HepG2 (cell line): ENCODE results near the gene NT5C. TPM values are rescaled to one million over a fixed set of nuclear protein-coding genes. Genes with fewer than 3 reads are reported as not detected.

Experiments used
- ETV5 ChIP-seq: IDR thresholded peaks from 2 replicates; pipeline ENCODE4 v1.6.1; 2018; ENCODE audit warnings: missing biosample characterization, missing genetic modification reagents, inconsistent platforms, borderline replicate concordance
- PBX3 ChIP-seq: sonication (generic); formaldehyde crosslinking; IDR thresholded peaks from 2 replicates; pipeline ENCODE4 v1.8.1; 2023; ENCODE audit warnings: missing genetic modification reagents, inconsistent platforms, borderline replicate concordance
- RAD21 ChIP-seq: fragments of 450-650 bp; formaldehyde crosslinking; IDR thresholded peaks from 2 replicates; pipeline ENCODE4 v1.5.0; 2020; ENCODE audit warnings: mild to moderate bottlenecking
- RCOR2 ChIP-seq: IDR thresholded peaks from 2 replicates; pipeline ENCODE4 v1.6.1; 2016; ENCODE audit warnings: missing biosample characterization, missing genetic modification reagents
- RFX1 ChIP-seq: fragments of 450-650 bp; IDR thresholded peaks from 2 replicates; pipeline ENCODE4 v1.6.1; 2017
- ZBTB2 ChIP-seq: sonication (generic); formaldehyde crosslinking; IDR thresholded peaks from 2 replicates; pipeline ENCODE4 v1.8.0; 2022; ENCODE audit warnings: low read depth, missing genetic modification reagents
- ZBTB4 ChIP-seq: sonication (generic); formaldehyde crosslinking; IDR thresholded peaks from 2 replicates; pipeline ENCODE4 v1.4.0; 2020; ENCODE audit warnings: missing genetic modification reagents, mild to moderate bottlenecking, borderline replicate concordance
- ZFP91 ChIP-seq: sonication (generic); formaldehyde crosslinking; IDR thresholded peaks from 2 replicates; pipeline ENCODE4 v1.9.0; 2022; ENCODE audit warnings: missing genetic modification reagents, mild to moderate bottlenecking, borderline replicate concordance
- ZNF362 ChIP-seq: sonication (generic); formaldehyde crosslinking; IDR thresholded peaks from 2 replicates; pipeline ENCODE4 v1.4.0; 2020; ENCODE audit warnings: missing genetic modification reagents, mild to moderate bottlenecking, borderline replicate concordance
- ZNF407 ChIP-seq: sonication (generic); formaldehyde crosslinking; IDR thresholded peaks from one replicate; pipeline ENCODE4 v1.5.1; 2020; ENCODE audit warnings: mild to moderate bottlenecking, missing genetic modification reagents; ENCODE audit errors: not compliant biosample characterization
- ZNF431 ChIP-seq: sonication (generic); formaldehyde crosslinking; IDR thresholded peaks from 2 replicates; pipeline ENCODE4 v1.9.0; 2022; ENCODE audit warnings: missing genetic modification reagents, low read depth, mild to moderate bottlenecking, borderline replicate concordance
- polyA plus RNA-seq, 8 experiments: library from polyadenylated mRNA; depleted of rRNA in 3 of 8; stranded (reverse) in 7 of 8; unstranded in 1 of 8; fragments of >200 nt; fragmentation: Illumina TruSeq in 4 of 8; extraction: Trizol in 4 of 8; gene quantifications; 2 replicates each; pipeline versions ENCODE4 v1.2.1 to v1.2.3, GENCODE V29; 2011 to 2016; ENCODE audit warnings: low read depth in 4 of 8, missing spikeins in 1 of 8, mixed read lengths in 1 of 8; ENCODE audit not compliant: insufficient read depth in 1 of 8
- total RNA-seq, 5 experiments: library from RNA; depleted of rRNA; stranded (reverse); fragments of >200 nt; fragmentation: Illumina TruSeq; extraction: Trizol; gene quantifications; 2 replicates each; pipeline ENCODE4 v1.2.3, GENCODE V29; 2016; ENCODE audit warnings: low read depth in 1 of 5

Gene NT5C
- total and polyA plus RNA-seq, 2 of the 13 experiments (the other 11 are each of a cell fraction or from before 2014, with no cell fraction given) = 42.8 to 48.6 TPM

GRCh38 chr17:75133001-75133400 is 1.5 kb upstream of the NT5C start (continued):
- no peak for TF ChIP-seq ZNF407 (CRISPR knock-in tag)
- no peak for TF ChIP-seq PBX3 (CRISPR knock-in tag)
- 0 out of 2 replicates have a peak, but pooled peaks have one; percentile 70 for TF ChIP-seq ZNF431
- no peak for TF ChIP-seq ZBTB4 (CRISPR knock-in tag)
- TF ChIP-seq ZNF362 (CRISPR knock-in tag) = peak; percentile 72; the same call in 1 of the 2 replicates
- TF ChIP-seq ZFP91 (CRISPR knock-in tag) = no peak
- TF ChIP-seq RFX1 = no peak
- no peak for TF ChIP-seq RAD21 (CRISPR knock-in tag)
- TF ChIP-seq RCOR2 (CRISPR knock-in tag) = 0 out of 2 replicates have a peak, but pooled peaks have one; percentile 15
- TF ChIP-seq ZBTB2 (CRISPR knock-in tag) = no peak
- peak; percentile 28; the same call in 1 of the 2 replicates for TF ChIP-seq ETV5 (CRISPR knock-in tag)
